ENCODE data around the gene MED27.

MED27 gene

GRCh38 chr9:132049900-132050299, 29.8 kb downstream of the MED27 start:
- TF ChIP-seq ZFX (IDR thresholded peaks at IDR 0.05), result no peak
- TF ChIP-seq CTCF (conservative IDR thresholded peaks at IDR 0.05), result no peak
- no peak overlapping the region for H3K27ac ChIP-seq

DNA sequence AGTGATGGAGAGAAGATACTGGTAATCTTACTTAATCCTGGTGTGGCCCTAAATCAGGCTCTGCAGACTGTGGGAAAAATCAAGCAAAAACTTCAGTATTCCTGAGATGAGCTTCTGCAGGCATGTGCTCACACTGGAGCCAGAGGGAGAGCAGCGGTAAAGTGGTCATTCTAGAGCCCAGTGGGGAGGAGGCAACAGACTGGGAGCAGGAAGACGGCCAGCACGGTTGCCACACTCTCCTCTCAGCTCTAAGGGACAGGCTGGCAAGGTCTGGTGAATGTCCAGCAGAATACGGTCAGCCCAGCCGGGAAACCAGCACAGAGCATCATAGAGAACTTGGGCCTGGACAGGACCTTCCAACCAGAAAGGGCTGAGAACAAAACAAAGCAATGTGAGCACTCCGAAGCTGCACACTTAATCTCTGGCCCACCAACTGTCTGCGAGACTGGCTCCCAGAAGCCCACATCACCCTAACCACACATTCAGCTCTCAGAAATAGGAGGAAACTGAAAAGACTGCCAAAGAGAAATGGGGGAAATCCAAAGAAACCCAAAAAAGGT, 30.3 kb downstream of the MED27 start:
- H3K27ac ChIP-seq, result no peak overlapping the region
- TF ChIP-seq CTCF (conservative IDR thresholded peaks at IDR 0.05) (no peak), ZFX (IDR thresholded peaks at IDR 0.05) (no peak)

DNA sequence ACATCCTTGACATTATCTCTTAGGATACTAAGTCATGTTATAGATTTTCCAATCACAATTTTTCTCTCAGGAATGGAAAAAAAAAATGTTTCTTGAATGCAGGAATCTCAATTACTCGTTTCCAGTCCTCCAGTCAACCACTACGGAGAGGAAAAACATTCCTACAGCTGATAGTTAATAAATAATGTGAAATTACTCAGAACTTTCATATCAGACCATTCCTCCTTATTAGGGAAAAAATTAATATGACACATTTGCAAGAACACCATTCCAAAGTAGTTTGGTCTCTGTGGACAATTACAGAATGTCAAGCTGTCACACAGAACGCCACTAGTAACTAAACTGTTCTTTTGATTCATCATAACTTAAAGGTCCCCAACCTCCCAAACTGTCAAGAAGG, 31.5 kb downstream of the MED27 start:
- TF ChIP-seq ZFX (IDR thresholded peaks at IDR 0.05), result no peak
- no peak for TF ChIP-seq CTCF (conservative IDR thresholded peaks at IDR 0.05)
- H3K27ac ChIP-seq, result no peak overlapping the region

DNA sequence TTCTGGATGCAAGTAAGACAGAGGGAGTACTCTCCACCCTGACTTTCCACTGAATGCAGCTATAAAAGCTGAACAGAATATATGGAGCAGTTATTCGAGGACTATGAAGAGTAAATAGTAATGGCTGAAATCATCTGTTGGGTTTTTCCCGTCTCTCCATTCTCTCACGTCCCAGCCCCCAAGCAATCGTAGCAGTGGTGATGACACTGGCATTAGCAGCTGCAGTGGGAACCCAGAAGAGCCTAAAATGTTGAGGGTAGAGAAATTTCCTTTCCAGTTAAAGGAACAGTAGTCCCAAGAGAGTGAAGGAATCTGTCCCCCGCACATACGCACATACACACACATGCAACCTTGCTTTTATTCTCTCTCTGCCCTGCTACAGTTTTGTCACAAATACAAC, 33.2 kb downstream of the MED27 start:
- no peak for TF ChIP-seq CTCF (conservative IDR thresholded peaks at IDR 0.05)
- H3K27ac ChIP-seq, result no peak overlapping the region

DNA sequence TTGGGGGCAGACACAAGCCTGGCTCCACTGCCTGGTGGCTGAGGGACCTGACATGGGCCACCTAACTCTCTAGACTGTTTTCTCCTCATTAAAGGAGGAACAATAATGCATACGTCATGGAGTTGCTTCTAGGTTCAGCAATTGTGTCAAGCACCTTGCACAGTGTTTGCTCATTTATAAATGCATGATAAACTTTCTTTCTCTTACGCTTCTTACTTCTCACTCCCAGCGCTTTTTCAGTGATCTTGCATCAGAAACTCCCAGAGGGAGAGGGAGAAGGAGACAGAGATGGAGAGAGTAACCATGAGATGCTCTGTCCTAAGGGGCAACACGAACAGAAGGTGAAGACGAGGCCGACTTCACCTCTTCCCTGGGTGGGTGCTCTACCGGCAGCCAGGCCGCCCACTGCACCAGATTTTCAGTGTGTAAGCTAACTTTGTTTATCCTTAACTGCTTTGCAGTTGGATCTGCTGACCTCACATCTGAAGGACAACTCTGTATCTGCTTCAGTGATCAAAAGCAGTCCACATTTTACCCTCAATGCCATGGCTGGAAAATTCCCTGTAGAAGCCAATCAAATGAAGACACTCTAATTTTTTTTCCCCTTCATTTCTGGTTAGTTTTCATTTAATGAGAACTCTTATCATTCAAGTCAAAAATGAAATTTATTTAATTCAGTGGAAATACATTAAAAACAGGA, 35.3 kb downstream of the MED27 start:
- no peak overlapping the region for H3K27ac ChIP-seq
- TF ChIP-seq ZFX (IDR thresholded peaks at IDR 0.05), result no peak

GRCh38 chr9:132043708-132044107, 36.0 kb downstream of the MED27 start:
- H3K27ac ChIP-seq, result no peak overlapping the region
- TF ChIP-seq ZFX (IDR thresholded peaks at IDR 0.05) (no peak), CTCF (conservative IDR thresholded peaks at IDR 0.05) (no peak)

DNA sequence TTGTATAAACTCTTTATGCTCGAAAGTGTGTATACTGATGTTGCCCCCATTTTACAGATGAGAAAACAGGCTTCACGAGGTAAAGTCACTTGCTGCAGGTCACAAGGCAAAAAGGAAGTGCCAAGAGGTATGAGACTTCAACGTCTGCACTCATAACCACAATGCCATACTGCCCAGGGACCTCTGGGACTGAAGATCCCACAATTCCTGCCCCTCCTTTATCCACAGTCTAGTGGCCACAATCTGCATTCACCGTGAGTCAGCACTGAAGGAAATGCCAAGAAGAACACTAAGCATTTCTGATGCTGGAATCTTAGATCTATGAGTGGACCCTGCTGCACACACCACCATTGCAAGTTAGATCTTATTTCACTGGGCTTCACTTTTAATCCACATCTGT, 37.3 kb downstream of the MED27 start:
- no peak overlapping the region for H3K27ac ChIP-seq
- TF ChIP-seq CTCF (conservative IDR thresholded peaks at IDR 0.05) (no peak), ZFX (IDR thresholded peaks at IDR 0.05) (no peak)

DNA sequence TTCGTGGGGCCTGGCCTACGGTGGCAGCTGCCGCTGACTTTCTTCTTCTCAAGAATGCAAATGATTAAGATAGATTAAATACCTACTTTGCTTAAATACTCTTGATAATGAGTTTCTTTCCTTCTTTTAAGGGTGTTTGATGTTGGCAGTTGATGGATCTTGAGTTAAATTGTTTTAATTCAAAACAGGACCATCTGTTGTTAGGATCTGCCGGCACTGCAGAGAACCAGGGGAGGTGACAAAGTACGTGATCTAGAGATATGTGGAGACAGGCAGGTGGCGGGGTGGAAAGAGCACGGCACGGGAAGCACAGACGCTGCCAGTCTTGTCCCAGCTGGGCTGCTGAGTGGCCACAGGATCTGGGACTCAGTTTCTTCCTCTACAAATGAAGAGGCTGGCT, 37.9 kb downstream of the MED27 start:
- no peak overlapping the region for H3K27ac ChIP-seq
- TF ChIP-seq CTCF (conservative IDR thresholded peaks at IDR 0.05) (no peak), ZFX (IDR thresholded peaks at IDR 0.05) (no peak)

Measured in C4-2B (cell line).